Fibroblast of mammary gland (primary cell): ENCODE measurements around the gene CHERP.

ENCODE experiments used
- DNase-seq: peaks from one replicate; pipeline ENCODE4 v3.0.0-alpha.2; 2010; ENCODE audit warnings: low read depth
- H3K4me3 ChIP-seq: 2 replicates; pipeline ENCODE4 v1.5.1; 2011; ENCODE audit warnings: low read depth, mild to moderate bottlenecking, low read length, moderate library complexity; ENCODE audit not compliant: control insufficient read depth
- TF ChIP-seq, protein P1 (sequence below): conservative IDR thresholded peaks from 2 replicates; pipeline ENCODE4 v1.5.1; 2011; ENCODE audit warnings: low read depth, low read length, inconsistent platforms; ENCODE audit not compliant: control insufficient read depth, insufficient read depth

CHERP gene

DNA sequence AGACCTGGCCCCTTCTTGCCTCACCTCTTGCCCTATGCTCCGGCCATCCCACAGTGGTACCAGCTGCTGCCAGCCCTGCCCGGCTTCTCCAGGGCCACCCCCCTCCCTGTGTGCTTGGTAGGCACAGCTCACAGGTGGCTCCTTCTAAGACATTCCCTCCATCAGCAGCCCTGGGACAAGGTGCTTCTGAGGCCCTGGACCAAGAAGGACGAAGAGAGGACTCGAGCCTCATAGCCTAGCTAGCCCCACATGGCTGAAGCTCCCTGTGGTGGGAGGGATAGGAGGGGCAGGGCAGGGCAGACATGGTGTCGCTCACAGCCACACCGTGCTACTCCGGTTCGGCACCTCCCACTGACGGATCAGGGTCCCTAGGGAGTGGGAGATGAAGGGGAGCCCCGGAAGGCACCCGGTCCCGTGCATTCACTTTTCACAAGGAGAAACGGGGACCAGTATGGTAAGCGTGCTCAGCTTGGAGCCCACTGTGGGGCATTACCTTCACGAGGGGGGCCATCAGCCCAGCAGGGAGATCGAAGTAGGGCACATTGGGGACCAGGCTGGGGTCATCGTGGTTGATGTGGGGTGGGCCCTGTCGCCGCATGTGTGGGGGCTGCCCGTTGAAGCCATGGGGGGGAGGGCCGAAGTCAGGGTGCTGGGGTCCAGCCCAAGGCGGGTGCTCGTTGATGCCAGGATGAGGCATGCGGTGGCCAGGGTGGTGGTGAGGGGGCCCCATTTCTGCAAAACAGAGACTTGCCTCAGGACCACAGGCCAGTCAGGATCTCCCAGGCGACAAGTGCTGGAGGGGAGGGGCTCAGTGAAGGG is 19.5 kb downstream of the CHERP start:
- no peak overlapping the region for H3K4me3 ChIP-seq
- no peak for DNase-seq
- TF ChIP-seq, protein P1, sequence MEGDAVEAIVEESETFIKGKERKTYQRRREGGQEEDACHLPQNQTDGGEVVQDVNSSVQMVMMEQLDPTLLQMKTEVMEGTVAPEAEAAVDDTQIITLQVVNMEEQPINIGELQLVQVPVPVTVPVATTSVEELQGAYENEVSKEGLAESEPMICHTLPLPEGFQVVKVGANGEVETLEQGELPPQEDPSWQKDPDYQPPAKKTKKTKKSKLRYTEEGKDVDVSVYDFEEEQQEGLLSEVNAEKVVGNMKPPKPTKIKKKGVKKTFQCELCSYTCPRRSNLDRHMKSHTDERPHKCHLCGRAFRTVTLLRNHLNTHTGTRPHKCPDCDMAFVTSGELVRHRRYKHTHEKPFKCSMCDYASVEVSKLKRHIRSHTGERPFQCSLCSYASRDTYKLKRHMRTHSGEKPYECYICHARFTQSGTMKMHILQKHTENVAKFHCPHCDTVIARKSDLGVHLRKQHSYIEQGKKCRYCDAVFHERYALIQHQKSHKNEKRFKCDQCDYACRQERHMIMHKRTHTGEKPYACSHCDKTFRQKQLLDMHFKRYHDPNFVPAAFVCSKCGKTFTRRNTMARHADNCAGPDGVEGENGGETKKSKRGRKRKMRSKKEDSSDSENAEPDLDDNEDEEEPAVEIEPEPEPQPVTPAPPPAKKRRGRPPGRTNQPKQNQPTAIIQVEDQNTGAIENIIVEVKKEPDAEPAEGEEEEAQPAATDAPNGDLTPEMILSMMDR = no peak

DNA sequence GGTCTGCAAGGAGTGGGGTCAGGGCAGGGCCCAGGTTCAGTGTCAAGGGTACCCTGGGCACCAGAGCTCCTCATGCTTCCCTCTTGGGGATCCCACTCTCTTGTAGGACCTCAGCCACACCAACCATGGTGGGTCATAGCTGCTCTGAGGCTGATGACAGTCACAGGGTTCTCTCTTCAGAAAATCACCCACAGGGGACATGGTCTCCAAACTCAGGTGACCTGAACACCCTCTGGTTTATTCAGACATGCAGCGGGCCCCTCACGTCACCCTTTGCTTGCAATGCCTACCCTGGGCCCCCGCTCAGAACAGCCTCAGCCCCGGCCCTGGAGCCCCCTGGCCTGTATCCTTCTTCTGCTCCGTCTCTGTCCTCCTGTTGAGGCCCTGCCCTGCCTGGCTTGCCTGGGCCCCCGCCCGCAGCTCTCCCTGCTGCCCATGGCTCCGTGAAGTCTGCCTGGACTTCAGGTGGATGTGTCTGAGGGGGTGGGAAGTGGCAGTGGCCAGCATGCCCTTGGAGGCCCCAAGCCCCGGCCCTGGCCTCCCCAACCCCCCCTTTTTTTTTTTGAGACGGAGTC is 20.4 kb downstream of the CHERP start:
- H3K4me3 ChIP-seq = no peak overlapping the region
- TF ChIP-seq, protein P1 = no peak
- DNase-seq = no peak

DNA sequence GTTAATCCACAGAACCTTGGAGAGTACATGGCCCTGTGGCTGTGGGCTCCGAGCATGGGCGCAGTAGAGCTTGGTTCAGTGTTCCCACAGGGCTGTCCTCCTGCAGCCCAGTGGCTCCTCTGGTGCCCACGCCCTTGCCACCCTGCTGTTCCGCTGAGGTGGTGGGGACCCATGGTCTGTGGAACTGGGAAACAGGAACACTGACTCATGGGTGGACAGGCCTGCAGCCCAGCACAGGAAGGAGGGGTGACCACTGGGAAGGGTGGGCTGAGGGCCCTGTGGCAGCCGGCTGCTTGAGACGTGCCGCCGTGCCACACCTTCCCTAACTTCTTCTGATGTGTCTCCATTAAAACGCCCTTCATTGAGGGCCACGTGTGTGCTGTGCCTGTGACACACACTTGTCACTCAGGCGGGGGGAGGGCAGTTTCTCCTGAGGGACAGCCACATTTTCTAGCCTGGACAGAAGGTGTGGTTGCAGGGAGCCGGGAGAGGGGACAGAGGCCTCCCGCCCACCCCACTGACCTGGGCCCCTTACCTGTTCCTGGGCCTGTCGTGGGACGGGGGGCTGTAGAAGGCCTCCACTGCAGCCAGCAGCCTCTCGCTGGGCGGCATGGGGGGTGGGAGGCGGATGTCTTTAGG is 21.1 kb downstream of the CHERP start:
- TF ChIP-seq, protein P1 = no peak
- H3K4me3 ChIP-seq = no peak overlapping the region
- no peak for DNase-seq

DNA sequence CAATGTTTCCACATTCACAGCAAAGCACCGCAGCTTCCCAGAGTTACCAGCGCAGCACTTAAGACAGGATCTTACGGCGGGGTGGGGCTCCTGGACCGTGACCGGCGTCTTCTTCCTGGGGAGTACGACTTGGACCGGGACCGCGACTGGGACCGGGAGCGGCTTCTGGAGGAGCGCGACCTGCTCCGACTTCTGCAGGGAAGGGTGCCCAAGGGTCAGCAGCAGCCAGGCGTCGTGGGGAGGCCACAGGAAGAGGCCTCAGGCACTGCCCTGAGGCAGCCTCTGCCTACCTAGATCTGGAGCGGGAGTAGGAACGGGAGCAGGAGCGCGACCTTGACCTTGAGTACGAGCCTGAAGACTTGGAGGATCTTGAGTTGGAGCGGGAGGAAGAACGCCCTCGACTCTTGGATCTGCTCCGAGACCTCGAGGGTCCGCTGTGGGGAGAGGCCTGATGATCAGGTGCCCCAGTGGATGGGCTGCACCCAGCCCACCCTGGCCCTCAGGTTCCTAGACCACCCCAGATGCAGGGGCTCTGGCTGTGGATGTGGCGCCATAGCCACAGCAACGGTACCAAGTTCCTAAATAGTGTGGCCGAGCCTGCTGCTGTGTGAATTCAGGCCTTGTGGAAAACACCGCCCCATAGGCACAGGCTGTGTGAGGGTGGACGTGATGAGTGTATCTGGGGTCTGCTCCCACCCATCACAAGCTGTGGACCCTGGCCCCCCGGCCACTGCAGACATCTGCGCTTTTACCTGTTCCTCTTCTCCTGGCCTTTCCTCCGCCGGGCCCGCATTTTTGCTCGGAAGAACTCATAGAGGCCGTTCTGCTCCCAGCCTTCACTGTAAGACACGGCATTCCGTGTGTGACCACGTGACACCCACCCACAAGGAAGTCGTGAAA is 21.9 kb downstream of the CHERP start:
- DNase-seq = no peak
- H3K4me3 ChIP-seq = no peak overlapping the region
- TF ChIP-seq, protein P1 = no peak

DNA sequence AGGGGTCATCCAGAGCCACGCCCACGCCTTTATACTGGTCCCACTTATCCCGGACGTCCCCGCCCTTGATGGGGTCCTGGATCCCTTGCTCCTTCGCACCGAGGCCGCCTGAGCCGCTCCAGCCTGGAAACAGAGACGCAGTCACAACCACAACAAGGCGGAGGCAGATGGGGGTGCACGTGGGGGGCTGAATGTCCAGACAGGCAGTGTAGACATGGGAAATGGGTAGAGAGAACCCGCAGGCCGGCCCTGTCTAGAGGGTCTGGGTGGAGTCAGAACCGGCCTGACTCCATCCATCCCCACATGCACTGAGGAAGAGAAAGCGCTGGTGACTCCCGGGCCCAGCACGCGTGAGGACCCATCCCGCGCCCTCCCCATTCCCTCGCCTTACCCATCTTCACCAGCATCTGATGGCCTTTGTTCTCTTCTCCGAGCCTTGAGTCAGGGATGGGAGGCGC is 23.0 kb downstream of the CHERP start:
- no peak overlapping the region for H3K4me3 ChIP-seq
- DNase-seq = no peak
- TF ChIP-seq, protein P1 = no peak
